ENCODE measurements around the gene RALGAPA2.

Gene RALGAPA2

DNA sequence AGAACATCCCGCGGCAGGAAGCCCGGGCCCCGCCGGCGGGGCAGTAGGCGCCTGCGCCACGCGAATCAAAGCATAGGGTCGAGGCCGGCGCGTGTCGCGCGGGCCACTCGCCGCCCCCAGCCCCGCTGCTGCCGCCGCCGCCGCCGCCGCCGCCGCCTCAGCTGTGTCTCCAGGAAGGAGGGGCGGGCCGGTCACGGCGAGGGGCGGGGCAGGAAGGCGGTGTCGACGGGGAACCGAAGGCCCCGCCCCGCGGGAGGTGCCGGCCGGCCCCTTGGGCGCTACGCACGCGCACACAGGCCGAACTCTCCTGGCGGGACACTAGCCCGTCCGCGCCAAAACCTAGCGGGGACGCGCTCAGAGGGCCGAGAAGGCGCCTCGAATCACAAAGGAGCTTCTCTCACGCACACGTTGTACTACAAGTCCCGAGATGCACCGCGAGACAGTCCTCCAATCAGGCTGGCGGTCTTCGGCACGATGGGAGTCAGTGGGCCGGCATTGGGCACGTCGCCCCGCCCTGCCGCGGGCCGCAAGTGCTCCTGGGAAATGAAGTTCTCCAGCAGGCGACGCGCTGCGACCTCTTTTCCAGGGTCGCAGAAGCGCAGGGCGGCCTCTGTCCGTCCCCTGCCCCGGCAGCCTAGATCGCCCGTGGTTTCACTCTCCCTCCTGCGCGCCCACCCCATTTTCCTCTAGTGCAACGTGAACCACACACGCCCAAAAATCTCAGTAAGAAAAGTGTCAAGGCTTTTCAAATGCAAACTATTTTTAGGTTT lies at the start of gene RALGAPA2:
Gene RALGAPA2 (minus strand): TSS at position 171 of the 770 bp plus-strand sequence. CDS start 164 bp downstream, at position 7.
- in situ Hi-C loops (cut with HindIII; ENCODE audit: low sequenced_read_pairs) = no loop called here

DNA sequence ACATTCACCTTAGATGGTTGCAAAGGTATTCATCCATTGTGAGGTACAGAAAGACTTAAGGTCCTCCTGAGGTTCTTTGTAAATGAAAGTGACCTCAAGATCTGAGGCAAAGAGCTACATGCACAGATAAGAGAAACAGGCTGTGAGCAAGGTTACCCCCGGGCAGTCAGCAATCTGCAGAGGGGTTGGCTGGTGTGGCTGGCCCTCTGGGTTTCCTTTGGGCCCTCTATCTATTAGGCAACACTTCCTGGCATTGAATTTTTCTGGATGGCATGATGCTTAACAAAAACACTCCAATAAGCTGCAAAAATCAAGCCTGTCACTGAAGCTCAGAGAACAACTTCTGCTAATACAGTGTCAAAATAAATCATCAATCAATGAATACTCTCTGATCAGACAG lies 48.9 kb upstream of the RALGAPA2 start:
- in situ Hi-C loops (cut with HindIII; ENCODE audit: low sequenced_read_pairs) = no loop called here

DNA sequence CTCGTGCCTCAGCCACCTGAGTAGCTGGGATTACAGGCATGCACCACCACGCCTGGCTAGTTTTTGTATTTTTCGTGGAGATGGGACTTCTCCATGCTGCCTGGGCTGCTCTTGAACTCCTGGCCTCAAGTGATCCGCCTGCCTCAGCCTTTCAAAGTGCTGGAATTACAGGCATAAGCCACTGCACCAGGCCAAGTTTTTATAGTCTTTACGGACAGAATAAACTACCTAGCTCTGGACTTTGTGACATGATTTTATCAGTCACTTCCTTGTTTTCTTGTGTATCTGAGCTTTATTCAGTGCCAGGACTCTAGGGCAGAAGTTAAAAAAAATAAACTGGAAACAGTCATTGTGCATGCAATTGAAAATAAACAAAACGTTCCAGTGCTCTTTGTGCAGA lies 46.7 kb upstream of the RALGAPA2 start:
- in situ Hi-C loops (cut with HindIII; ENCODE audit: low sequenced_read_pairs) = no loop called here

DNA sequence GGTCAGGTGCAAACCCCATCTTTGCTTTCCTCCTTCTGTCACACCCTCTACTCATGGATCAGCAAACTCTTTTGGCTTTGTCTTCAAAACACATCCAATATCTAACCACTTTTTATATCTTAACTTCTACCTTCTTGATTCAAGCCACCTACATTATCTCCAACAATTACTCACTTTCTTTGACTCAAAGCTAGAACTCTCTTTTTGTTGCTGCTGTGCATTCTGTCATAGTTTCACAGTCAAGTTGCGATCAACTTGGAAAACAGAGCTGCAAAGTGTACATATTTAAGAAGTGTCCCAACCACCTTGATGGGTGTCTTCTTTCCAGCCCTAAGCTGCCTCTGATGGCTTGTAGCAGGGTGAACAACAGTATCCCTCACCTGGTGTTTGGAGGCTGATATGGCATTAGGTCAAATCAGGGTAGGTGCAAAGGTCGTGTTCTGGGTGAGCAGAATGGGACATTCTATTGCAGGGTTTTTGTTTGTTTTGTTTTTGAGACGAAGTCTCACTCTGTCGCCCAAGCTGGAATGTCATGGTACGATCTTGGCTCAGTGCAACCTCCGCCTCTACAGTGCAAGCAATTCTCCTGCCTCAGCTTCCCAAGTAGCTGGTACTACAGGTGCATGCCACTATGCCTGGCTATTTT lies 43.4 kb upstream of the RALGAPA2 start:
- in situ Hi-C loops (cut with HindIII; ENCODE audit: low sequenced_read_pairs) = no loop called here

DNA sequence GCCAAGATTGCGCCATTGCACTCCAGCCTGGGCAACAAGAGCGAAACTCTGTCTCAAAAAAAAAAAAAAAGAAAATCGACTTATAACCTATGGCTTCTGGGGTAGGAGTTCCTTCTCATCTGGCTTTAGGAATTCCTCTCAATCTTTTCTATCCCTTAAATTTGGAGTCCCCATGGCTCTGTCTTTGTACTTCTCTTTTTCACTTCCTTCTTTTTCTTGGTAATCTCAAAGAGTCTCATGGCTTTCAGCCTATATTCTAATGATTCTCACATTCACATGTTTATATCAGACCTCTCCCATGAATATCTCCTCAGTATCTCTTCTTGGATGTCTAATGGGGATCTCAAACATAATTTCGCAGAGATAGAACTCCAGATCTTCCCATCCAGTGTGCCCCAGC lies 42.8 kb upstream of the RALGAPA2 start:
- in situ Hi-C loops (cut with HindIII; ENCODE audit: low sequenced_read_pairs) = no loop called here

DNA sequence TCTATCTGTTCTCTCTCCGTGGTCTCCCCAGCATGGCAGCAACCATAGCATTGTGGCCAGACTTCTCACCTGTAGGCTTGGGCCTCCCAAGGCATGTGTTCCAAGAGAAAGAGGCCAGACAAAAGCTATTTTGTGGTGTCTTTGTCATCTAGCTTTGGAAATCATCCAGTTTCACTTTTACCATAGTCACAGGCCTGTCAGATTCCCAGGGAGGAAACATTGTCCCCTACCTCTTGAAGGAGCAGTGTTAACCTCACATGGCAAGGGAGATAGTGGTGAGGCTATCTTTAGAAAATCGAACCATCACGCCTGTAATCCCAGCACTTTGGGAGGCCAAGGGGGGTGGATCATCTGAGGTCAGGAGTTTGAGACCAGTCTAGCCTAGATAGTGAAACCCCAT lies 42.3 kb upstream of the RALGAPA2 start:
- in situ Hi-C loops (cut with HindIII; ENCODE audit: low sequenced_read_pairs) = no loop called here

DNA sequence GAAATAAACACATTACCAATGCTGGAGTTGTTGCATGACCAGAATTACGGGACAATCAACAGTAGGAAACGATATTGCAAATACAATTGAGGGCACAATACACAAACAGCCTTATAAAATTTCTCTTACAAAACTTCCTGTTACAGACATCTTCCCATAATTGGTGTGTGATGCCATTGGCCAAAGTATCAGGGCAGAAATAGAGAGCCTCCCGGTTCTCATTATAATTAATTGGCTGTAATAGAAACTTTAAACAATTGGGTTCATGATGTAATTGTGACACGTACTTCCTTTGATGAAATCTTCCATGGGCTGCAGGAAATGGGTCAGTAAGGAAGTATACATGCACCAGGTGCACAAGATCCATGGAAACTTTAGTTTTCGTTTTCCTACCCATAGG lies 40.3 kb upstream of the RALGAPA2 start:
- in situ Hi-C loops (cut with HindIII; ENCODE audit: low sequenced_read_pairs) = no loop called here

DNA sequence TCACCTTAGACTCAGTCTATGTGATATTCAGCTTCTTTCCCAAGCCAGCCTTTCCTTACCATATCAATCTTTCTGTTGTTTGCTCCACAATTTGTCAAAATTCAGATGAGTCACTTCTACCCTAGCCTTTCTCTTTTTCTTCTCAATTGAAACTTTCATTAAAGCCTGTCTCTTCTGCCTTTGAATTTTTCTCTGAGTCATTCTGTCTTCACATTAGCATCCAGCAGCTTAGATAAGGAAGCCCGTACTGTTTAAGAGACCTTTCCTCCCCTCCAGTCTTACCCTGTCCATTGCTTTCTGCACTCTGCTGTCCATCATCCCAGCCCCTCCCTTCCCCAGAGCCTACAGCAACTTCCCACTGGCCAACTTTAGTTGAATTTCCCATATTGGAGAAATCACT lies 34.9 kb upstream of the RALGAPA2 start:
- in situ Hi-C loops (cut with HindIII; ENCODE audit: low sequenced_read_pairs) = no loop called here

DNA sequence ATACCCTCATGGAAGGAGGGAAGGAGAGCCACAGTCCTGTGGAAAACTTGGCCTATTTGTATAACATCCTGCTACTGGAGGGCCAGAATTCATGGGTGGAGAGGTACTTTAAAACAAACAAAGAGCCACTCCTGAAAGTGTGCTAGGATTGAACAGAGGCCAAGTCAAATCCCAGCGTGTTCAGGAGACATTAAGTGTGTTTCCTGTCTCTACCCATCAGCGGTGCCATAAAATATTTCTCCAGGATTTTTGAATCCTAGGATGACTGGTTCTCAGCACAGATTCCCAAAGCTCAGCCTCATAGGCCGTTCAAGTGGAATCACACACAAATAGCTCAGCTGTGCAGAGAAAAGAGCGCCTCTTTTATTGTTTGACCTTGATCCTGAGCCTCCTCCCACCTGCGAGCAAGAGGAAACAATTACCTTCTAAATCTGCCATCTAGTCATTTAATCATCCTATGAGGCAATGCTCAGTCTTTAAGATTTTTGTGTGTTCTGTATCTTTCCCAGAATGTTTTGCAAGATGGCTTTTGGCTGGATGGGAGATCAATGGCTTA lies 31.8 kb upstream of the RALGAPA2 start:
- in situ Hi-C loops (cut with HindIII; ENCODE audit: low sequenced_read_pairs) = no loop called here

DNA sequence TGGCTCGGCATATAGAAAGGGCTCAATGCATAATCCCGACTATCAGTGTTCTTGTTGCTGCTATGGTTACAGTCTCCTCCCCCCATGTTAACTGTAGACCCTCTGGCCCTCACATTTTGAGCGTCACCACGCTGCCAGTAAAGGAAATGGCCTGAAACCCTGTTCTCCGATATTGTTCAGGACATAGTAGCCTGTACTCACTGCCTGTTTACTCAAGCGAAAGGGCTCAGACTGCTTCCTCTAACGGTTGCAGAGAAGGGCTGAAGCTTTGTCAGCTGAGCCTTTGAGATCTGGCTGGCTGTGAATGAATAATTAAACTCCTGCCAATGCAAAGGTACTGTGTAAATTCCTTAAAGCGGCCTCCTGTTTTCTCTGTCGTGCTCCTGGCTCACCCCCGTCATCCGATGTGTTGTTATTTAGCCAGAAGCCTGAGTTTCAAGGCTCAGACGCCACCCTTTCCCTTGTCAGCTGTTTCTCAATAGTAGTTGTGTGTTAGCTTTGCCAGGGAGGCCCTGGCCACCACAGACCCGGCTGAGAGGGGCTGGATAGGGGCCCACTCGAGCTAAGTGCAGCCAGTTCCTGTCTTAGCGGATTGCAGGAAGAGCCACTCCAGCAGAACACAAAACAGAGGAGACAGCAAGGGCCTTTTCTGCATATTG lies 31.2 kb upstream of the RALGAPA2 start:
- in situ Hi-C loops (cut with HindIII; ENCODE audit: low sequenced_read_pairs) = no loop called here

DNA sequence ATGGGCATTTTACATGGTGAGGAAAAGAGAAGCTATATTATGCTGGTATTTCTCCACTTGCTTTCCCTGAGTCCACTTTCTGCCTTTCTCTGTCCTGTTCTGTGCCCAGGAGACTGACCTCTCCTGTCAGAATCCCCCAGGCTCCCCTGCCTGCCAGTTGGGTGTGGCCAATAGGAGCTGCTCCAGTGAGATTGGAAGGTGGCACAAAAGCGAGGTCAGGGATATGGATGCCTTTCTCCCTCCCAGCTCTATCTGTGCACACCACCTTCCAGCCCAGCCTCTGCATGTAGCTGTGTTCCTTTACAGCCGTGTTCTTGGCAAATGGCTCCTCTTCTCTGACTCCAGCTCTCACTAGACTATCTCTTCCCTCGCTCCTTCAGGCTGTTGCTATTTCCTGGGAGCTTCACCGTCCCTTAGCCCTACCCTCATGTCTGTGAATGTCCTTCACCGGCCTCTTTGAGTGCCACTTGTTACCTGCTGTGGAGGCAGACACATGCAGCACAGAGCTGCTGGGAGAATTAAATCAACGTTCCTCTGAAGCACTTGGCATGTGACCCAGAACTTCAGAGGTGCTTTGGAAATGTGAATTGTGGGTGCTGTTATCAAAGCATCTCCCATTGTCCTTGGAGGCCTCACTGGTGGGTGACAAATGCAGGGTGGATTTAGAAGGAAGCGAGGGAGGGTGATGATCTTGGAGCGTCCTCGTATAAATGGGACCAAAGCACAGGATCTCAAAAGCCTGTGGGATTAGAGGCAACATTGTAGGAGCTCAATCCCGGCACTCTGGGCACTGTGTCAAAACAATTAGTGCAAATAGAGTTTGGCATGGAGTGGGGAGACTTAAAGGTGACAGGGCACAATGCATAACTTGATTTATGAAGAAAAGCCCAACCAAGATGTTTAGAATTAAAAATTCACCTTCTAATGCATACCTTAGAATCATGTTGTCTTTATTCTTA lies 28.9 kb upstream of the RALGAPA2 start:
- in situ Hi-C loops (cut with HindIII; ENCODE audit: low sequenced_read_pairs) = no loop called here

DNA sequence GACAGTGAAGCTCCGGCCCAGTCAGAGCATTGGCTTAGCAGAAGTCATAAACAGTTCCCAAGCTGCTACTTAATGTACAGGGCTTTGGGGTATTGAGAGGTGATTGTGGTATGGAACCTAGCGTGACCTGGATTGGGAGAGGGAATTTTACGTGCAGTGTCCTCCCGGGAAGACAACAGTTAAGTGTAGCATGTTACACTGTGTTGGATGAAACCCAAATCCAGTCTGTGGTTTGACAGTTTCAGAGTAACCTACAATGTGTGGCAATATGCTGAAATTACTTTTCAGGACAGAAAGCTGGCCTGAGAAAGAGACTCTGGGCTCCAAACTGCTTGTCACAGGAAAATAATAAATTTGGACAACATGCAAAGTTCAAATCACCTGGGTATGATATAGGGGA lies 28.1 kb upstream of the RALGAPA2 start:
- in situ Hi-C loops (cut with HindIII; ENCODE audit: low sequenced_read_pairs) = no loop called here

DNA sequence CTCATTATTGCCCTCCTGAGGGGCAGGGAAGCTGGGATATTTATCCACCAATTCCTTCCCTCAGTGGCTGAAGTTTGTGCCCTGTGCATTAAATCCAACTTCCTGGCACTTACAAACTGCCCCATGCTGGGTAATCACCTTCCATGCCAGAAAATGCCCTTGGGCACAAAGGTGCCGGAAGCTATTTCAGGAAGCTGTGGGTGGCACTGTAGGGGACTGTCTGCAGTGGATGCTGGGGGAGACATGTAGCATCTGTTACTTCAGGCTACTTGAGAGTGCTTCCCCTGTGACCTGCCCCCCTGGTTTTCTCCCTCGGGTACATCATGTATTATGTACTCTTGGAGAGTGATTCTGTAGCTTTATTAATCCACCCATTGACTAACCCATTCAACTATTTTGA lies 24.7 kb upstream of the RALGAPA2 start:
- in situ Hi-C loops (cut with HindIII; ENCODE audit: low sequenced_read_pairs) = no loop called here

DNA sequence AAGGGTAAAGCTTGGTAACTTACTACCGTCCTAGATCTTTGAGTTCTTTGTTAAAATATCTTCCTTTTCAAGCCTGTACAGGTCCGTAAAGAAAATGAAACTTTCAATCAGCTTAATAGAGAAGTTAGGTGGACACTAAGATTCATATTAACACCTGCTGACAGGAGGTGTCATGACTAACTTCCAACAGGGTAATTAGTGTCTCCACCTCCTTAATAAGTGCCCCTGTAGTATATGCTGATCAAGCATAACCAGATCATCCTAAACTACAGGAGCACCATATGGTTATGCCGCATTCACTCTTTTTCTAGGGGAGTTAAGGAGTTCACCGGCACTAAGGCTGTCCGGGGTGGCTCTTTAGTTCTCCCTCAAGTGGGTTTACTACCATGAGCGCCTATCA lies 23.9 kb upstream of the RALGAPA2 start:
- in situ Hi-C loops (cut with HindIII; ENCODE audit: low sequenced_read_pairs) = no loop called here

DNA sequence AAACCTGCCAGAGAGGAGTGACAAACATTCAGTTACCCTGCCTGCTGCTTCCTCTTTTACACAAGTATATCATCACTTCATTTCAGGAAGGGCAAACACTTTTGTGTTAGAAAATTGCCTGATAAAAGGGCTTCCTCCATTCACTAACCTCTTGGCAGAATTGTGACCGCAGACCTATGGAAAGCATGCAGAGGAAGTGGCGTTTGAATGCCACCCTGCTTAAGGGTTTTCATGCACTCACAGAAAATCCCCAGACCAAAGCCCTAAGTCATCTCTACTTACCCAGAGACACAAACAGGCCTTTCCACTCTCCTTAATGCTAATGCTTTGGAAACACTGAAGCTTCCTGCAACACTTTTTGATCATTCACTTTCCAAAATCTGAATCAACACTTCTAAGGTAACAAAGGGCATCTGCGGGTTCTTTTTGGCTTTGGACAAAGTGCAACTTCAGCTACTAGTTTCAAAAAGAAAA lies 22.1 kb upstream of the RALGAPA2 start:
- in situ Hi-C loops (cut with HindIII; ENCODE audit: low sequenced_read_pairs) = no loop called here

DNA sequence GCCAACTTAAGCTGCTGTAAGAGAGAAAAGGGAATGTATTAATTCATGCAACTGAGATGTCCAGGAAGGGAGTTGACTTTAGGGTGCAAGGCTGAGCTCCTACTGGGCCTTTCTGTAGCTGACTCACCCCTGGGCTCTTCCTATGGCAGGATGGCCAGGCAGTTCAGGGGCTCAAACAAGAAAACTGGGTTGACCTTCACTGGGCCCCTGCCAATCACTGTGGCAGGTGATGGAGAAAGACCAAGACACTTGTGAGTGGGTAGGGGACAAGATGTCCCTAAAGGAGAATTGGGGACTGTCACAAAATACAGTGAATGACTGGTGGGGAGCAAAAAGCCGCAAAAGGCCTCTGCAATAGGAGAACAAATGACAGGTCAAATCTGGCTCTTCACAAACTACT lies 21.5 kb upstream of the RALGAPA2 start:
- in situ Hi-C loops (cut with HindIII; ENCODE audit: low sequenced_read_pairs) = no loop called here

DNA sequence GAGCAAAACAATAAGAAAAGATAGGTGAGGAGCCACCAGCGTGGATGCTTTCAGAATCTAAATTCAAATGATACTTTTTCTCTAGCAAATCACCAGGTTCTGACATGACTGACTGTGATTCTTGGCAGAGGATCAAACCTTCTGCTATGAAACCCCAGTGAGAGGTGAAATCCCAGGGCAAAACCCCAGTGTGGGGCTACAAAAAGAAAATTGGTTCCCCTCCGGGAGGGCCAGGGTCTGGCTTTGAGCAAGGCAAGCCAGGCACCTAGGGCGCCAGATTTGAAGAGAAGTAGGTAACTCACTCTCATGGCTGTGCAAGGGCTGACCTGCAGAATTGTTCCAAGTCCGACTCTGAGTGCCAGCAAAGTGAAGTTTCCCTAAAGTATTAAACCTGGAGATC lies 20.2 kb upstream of the RALGAPA2 start:
- in situ Hi-C loops (cut with HindIII; ENCODE audit: low sequenced_read_pairs) = no loop called here

DNA sequence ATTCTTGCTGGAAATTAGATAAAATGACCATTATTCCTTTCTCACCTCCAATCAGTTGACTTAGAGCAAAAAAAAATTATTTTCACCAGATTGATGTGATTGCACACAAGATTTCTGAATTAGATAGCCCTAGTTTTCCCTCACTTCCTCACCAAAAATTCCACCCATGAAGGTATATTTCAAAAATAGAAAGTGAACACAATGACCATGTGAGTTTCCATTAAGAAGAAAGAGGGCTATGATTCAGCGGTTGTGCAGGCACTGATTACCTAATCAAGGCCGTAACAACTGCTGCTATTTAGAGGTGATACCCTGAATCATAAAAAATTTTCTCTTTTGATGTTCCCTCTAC lies 19.5 kb upstream of the RALGAPA2 start:
- in situ Hi-C loops (cut with HindIII; ENCODE audit: low sequenced_read_pairs) = no loop called here

DNA sequence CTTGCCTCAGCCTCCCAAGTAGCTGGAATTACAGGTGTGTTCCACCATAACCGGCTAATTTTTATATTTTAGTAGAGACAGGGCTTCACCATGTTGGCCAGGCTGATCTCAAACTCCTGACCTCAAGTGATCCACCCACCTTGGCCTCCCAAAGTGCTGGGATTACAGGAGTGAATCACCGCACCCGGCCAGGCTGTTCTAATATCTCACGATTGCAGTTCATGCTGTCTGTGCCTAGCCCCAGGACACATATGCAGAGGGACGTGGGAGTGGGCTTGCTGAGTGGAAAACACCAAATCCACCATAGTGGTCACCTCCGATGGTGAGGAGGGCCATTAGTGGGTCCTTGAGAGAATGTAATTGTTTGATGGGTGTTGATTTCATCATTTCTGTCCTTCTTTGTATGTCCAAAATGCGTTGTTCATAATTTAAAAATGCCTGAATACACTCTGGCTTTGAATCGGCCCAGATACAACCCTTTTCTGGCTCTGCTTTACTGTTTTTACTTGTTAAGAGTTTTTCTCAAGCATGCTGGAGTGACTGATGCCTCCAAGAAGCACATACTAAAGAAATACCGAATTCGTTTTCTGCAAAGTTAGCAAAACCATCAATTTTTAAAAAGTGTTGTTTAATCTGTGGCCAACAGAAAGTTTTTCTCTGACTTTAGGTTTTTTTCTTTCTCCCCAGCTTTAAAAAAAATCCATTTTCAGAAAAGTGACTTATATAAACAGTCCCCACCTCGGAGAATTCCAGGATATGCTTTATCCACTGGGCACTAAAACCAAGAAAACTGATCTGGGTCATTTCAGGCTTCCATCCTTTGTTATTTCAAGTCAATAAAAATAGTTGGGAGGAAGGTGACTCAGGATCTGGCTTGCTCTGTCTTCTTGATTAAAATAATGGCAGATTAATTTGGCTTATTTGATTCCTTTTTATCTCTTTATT lies 18.8 kb upstream of the RALGAPA2 start:
- in situ Hi-C loops (cut with HindIII; ENCODE audit: low sequenced_read_pairs) = no loop called here

DNA sequence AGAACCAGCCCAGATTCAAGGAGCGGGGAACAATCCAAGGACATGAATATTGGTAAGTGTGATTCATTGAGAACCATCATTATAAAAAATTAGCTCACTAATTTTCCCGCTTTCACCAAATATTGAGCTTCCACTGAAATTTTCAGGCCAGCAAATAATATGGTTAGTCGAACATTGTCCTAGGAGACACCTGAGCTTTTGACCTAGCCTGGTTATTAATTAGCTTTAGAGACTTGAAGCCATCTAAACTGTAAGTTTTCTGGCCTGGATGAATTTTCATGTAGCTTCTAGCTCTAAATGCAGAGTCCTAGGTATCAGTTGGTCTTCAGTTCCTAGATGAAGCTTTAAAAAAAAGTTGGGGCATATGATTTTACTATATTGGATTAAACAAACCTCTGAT lies 17.1 kb upstream of the RALGAPA2 start:
- in situ Hi-C loops (cut with HindIII; ENCODE audit: low sequenced_read_pairs) = no loop called here

Data from DLD1 (cell line).